IMR-90 (cell line): Measurements from ENCODE around the gene ATXN1. TPM values are rescaled to one million over a fixed set of nuclear protein-coding genes. Genes with fewer than 3 reads are reported as not detected.

Experiments used
- ATAC-seq: fragments of 200-7000 bp; cut with Tn5 transposase; 2 replicates; pipeline ENCODE4 v1.9.1; 2020; ENCODE audit warnings: low read depth, mild to moderate bottlenecking, moderate library complexity
- BruUV-seq: library from RNA; stranded (reverse); fragments of 400-500 nt; replicated peaks from 2 replicates; lab custom pipeline; 2021; lab: Mats Ljungman, UMichigan
- CTCF ChIA-PET: fragments of 300-600 bp; formaldehyde crosslinking; extraction: SDS; loops from one replicate; lab custom pipeline; 2021; ENCODE audit warnings: antibody characterized with exemption; lab: Yijun Ruan, JAX
- POLR2A ChIA-PET: fragments of 300-600 bp; sonication (Branson Sonifier 250); formaldehyde crosslinking; loops from one replicate; lab custom pipeline; 2022; ENCODE audit warnings: antibody characterized with exemption; ENCODE audit not compliant: unreplicated experiment; lab: Charles Lee
- DNase-seq: peaks from one replicate; pipeline ENCODE4 v3.0.0; 2013
- H2AFZ ChIP-seq: replicated peaks from 2 replicates; pipeline ENCODE3; 2013; ENCODE audit warnings: low read length, mild to moderate bottlenecking; ENCODE audit not compliant: poor library complexity
- H2AK5ac ChIP-seq: 2 replicates; pipeline ENCODE4 v1.6.1; 2013; ENCODE audit warnings: low read depth, low read length, inconsistent platforms
- H2AK9ac ChIP-seq: replicated peaks from 2 replicates; pipeline ENCODE3; 2013; ENCODE audit warnings: mild to moderate bottlenecking, low read depth, low read length, moderate library complexity; ENCODE audit not compliant: poor library complexity
- H2BK120ac ChIP-seq: 2 replicates; pipeline ENCODE4 v1.6.1; 2013; ENCODE audit warnings: low read depth, low read length, inconsistent platforms
- H2BK15ac ChIP-seq: 3 replicates; pipeline ENCODE4 v1.6.1; 2013; ENCODE audit warnings: low read depth, low read length, inconsistent platforms
- H2BK20ac ChIP-seq: 2 replicates; pipeline ENCODE4 v1.6.1; 2013; ENCODE audit warnings: low read depth, mild to moderate bottlenecking, inconsistent platforms, low read length, moderate library complexity
- H2BK5ac ChIP-seq: 2 replicates; pipeline ENCODE4 v1.6.1; 2013; ENCODE audit warnings: mild to moderate bottlenecking, low read depth, low read length, inconsistent platforms; ENCODE audit not compliant: poor library complexity, severe bottlenecking
- H3K14ac ChIP-seq: replicated peaks from 2 replicates; pipeline ENCODE4 v1.6.1; 2013; ENCODE audit warnings: low read depth, low read length, inconsistent platforms
- H3K18ac ChIP-seq: 2 replicates; pipeline ENCODE4 v1.6.1; 2013; ENCODE audit warnings: low read depth, low read length, control low read depth
- H3K23ac ChIP-seq: 2 replicates; pipeline ENCODE4 v1.6.1; 2013; ENCODE audit warnings: low read depth, low read length, inconsistent platforms
- H3K27ac ChIP-seq: 2 replicates; pipeline ENCODE4 v1.5.1; 2013; ENCODE audit warnings: mild to moderate bottlenecking, control low read depth, low read length; ENCODE audit not compliant: insufficient read depth
- H3K27me3 ChIP-seq: 2 replicates; pipeline ENCODE4 v1.6.1; 2013; ENCODE audit warnings: low read length; ENCODE audit not compliant: control insufficient read depth, insufficient read depth
- H3K36me3 ChIP-seq: 2 replicates; pipeline ENCODE4 v1.6.1; 2013; ENCODE audit warnings: low read length, mixed read lengths; ENCODE audit not compliant: control insufficient read depth, insufficient read depth
- H3K4ac ChIP-seq: 2 replicates; pipeline ENCODE4 v1.6.1; 2013; ENCODE audit warnings: low read depth, low read length, inconsistent platforms
- H3K4me1 ChIP-seq: 2 replicates; pipeline ENCODE4 v1.6.1; 2013; ENCODE audit warnings: low read length, mixed read lengths; ENCODE audit not compliant: control insufficient read depth, insufficient read depth
- H3K4me2 ChIP-seq: 2 replicates; pipeline ENCODE4 v1.6.1; 2013; ENCODE audit warnings: low read depth, mild to moderate bottlenecking, control low read depth, low read length, moderate library complexity
- H3K4me3 ChIP-seq: 2 replicates; pipeline ENCODE4 v1.5.1; 2013; ENCODE audit warnings: low read depth, mild to moderate bottlenecking, control low read depth, low read length, moderate library complexity; ENCODE audit not compliant: insufficient read depth
- H3K56ac ChIP-seq: 2 replicates; pipeline ENCODE4 v1.6.1; 2013; ENCODE audit warnings: low read length, inconsistent platforms; ENCODE audit not compliant: insufficient read depth; ENCODE audit errors: extremely low read depth
- H3K79me1 ChIP-seq, 2 experiments: 2 replicates each; pipeline ENCODE4 v1.6.1; 2013; ENCODE audit warnings: low read length in 2 of 2, inconsistent platforms in 1 of 2, low read depth in 1 of 2
- H3K9ac ChIP-seq: 2 replicates; pipeline ENCODE4 v1.6.1; 2013; ENCODE audit warnings: low read depth, low read length, control low read depth
- H3K9me1 ChIP-seq: 2 replicates; pipeline ENCODE4 v1.6.1; 2013; ENCODE audit warnings: low read length, inconsistent platforms; ENCODE audit not compliant: insufficient read depth
- H3K9me3 ChIP-seq: 2 replicates; pipeline ENCODE4 v1.6.1; 2013; ENCODE audit warnings: low read length; ENCODE audit not compliant: control insufficient read depth, insufficient read depth
- H4K20me1 ChIP-seq: 2 replicates; pipeline ENCODE4 v1.6.1; 2013; ENCODE audit warnings: low read length, inconsistent platforms; ENCODE audit not compliant: insufficient read depth
- H4K5ac ChIP-seq: 2 replicates; pipeline ENCODE4 v1.6.1; 2013; ENCODE audit warnings: mild to moderate bottlenecking, low read depth, low read length, control low read depth
- H4K8ac ChIP-seq, 2 experiments: 2 replicates each; pipeline ENCODE4 v1.6.1; 2013; ENCODE audit warnings: low read depth in 2 of 2, low read length in 2 of 2, control low read depth in 1 of 2, inconsistent platforms in 1 of 2
- H4K91ac ChIP-seq: 2 replicates; pipeline ENCODE4 v1.6.1; 2013; ENCODE audit warnings: low read depth, low read length, inconsistent platforms; ENCODE audit not compliant: insufficient read depth
- BHLHE40 ChIP-seq: fragments of 150-350 bp; IDR thresholded peaks from 2 replicates; pipeline ENCODE4 v1.6.1; 2016; ENCODE audit warnings: mild to moderate bottlenecking, low read depth, low read length
- CEBPB ChIP-seq: IDR thresholded peaks from 2 replicates; pipeline ENCODE4 v1.6.1; 2012; ENCODE audit warnings: low read depth, low read length, improper control_type of control experiment
- CHD1 ChIP-seq: IDR thresholded peaks from 2 replicates; pipeline ENCODE4 v1.6.1; 2012; ENCODE audit warnings: low read depth, low read length, improper control_type of control experiment
- FOS ChIP-seq: fragments of 150-350 bp; IDR thresholded peaks from 2 replicates; pipeline ENCODE4 v1.6.1; 2016; ENCODE audit warnings: low read depth, low read length
- MAFK ChIP-seq: IDR thresholded peaks from 2 replicates; pipeline ENCODE4 v1.6.1; 2012; ENCODE audit warnings: low read depth, low read length, improper control_type of control experiment
- MAZ ChIP-seq: IDR thresholded peaks from 2 replicates; pipeline ENCODE4 v1.6.1; 2012; ENCODE audit warnings: low read depth, mild to moderate bottlenecking, low read length, improper control_type of control experiment, moderate library complexity, borderline replicate concordance
- MXI1 ChIP-seq: IDR thresholded peaks from 2 replicates; pipeline ENCODE4 v1.6.1; 2012; ENCODE audit warnings: low read depth, mild to moderate bottlenecking, low read length, moderate library complexity, borderline replicate concordance
- POLR2A ChIP-seq: IDR thresholded peaks from 2 replicates; pipeline ENCODE4 v1.6.1; 2012; ENCODE audit warnings: mild to moderate bottlenecking, low read depth, low read length
- SMC3 ChIP-seq: fragments of 150-350 bp; IDR thresholded peaks from 2 replicates; pipeline ENCODE4 v1.6.1; 2016; ENCODE audit warnings: low read depth, mild to moderate bottlenecking, antibody characterized with exemption, low read length, moderate library complexity
- WGBS, 2 experiments: methylation state at CpG; one replicate each; pipeline versions ENCODE4 v1.1.5 to v1.1.7; 2013; ENCODE audit warnings: missing lambda C conversion rate in 2 of 2; ENCODE audit not compliant: insufficient read length in 1 of 2; ENCODE audit errors: extremely low coverage in 2 of 2; 5-methylcytosine and 5-hydroxymethylcytosine counted together
- dilution Hi-C: fragments of 300-500 bp; cut with HindIII; formaldehyde crosslinking; loops from one replicate; pipeline ENCODE4 v1.14.3; 2018; ENCODE audit warnings: low sequenced_read_pairs; ENCODE audit not compliant: unreplicated experiment
- in situ Hi-C: fragments of 300-500 bp; cut with MboI; formaldehyde crosslinking; loops from 3 replicates; pipeline ENCODE4 v1.14.3; 2019; ENCODE audit warnings: low sequenced_read_pairs, inconsistent platforms, mixed read lengths
- intact Hi-C: fragments of 100-400 bp; cut with micrococcal nuclease; formaldehyde crosslinking; loops from 2 replicates; pipeline ENCODE4 v1.10.0; 2022
- polyA plus RNA-seq, 3 experiments: library from polyadenylated mRNA; depleted of rRNA; stranded (reverse); fragments of >200 nt; gene quantifications; 2 replicates each; pipeline ENCODE4 v1.2.3, GENCODE V29; 2012; ENCODE audit warnings: low replicate concordance in 1 of 3
- total RNA-seq: library from RNA; depleted of rRNA; stranded (reverse); fragments of >200 nt; gene quantifications from 2 replicates; pipeline ENCODE4 v1.2.3, GENCODE V29; 2012
- TF ChIP-seq, protein P1 (sequence below): fragments of 150-350 bp; IDR thresholded peaks from 2 replicates; pipeline ENCODE4 v1.6.1; 2017; ENCODE audit warnings: mild to moderate bottlenecking, antibody characterized with exemption, low read length, low read depth
- TF ChIP-seq, protein P2 (sequence below): conservative IDR thresholded peaks from 2 replicates; pipeline ENCODE4 v1.5.1; 2012; ENCODE audit warnings: mild to moderate bottlenecking, low read depth, low read length, improper control_type of control experiment
- TF ChIP-seq, protein P3 (sequence below): fragments of 150-350 bp; IDR thresholded peaks from 2 replicates; pipeline ENCODE4 v1.6.1; 2016; ENCODE audit warnings: low read depth, mild to moderate bottlenecking, low read length, moderate library complexity, borderline replicate concordance

The ATXN1 gene
- total and polyA plus RNA-seq, 2 of the 4 experiments (the other 2 are of a cell fraction) = 7.3 to 11.1 TPM

DNA sequence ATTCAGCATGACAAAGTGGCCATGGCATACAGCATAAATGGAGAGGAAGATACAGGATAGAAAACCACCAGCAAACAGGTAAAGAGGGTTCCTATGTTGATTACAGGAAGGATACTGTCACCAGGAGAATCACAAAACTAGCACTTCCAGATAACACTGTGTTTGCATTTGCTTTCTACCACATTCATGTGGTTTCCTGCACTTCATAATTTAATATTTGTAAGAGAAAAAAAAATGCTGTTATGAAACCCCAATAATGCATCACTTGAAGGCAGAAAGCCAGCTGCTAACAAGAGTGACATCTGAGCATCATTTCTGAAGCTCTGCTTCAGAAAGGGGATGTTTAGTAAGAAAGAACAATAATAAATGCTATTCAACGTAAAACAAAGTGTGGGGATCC lies 106.6 kb downstream of the ATXN1 start:
- in situ Hi-C loops (no loop called here), dilution Hi-C loops (no loop called here), intact Hi-C loops (no loop called here)
- ATAC-seq (no peak), DNase-seq (no peak)
- no peak for TF ChIP-seq BHLHE40
- no peak for TF ChIP-seq MAZ
- TF ChIP-seq MAFK = no peak
- TF ChIP-seq, protein P1, sequence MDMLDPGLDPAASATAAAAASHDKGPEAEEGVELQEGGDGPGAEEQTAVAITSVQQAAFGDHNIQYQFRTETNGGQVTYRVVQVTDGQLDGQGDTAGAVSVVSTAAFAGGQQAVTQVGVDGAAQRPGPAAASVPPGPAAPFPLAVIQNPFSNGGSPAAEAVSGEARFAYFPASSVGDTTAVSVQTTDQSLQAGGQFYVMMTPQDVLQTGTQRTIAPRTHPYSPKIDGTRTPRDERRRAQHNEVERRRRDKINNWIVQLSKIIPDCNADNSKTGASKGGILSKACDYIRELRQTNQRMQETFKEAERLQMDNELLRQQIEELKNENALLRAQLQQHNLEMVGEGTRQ = no peak
- no peak for TF ChIP-seq FOS
- no peak for TF ChIP-seq SMC3
- TF ChIP-seq CHD1 = no peak
- TF ChIP-seq, protein P2, sequence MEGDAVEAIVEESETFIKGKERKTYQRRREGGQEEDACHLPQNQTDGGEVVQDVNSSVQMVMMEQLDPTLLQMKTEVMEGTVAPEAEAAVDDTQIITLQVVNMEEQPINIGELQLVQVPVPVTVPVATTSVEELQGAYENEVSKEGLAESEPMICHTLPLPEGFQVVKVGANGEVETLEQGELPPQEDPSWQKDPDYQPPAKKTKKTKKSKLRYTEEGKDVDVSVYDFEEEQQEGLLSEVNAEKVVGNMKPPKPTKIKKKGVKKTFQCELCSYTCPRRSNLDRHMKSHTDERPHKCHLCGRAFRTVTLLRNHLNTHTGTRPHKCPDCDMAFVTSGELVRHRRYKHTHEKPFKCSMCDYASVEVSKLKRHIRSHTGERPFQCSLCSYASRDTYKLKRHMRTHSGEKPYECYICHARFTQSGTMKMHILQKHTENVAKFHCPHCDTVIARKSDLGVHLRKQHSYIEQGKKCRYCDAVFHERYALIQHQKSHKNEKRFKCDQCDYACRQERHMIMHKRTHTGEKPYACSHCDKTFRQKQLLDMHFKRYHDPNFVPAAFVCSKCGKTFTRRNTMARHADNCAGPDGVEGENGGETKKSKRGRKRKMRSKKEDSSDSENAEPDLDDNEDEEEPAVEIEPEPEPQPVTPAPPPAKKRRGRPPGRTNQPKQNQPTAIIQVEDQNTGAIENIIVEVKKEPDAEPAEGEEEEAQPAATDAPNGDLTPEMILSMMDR = no peak
- TF ChIP-seq MXI1 = no peak
- no peak for TF ChIP-seq POLR2A
- no peak for TF ChIP-seq CEBPB
- TF ChIP-seq, protein P3, sequence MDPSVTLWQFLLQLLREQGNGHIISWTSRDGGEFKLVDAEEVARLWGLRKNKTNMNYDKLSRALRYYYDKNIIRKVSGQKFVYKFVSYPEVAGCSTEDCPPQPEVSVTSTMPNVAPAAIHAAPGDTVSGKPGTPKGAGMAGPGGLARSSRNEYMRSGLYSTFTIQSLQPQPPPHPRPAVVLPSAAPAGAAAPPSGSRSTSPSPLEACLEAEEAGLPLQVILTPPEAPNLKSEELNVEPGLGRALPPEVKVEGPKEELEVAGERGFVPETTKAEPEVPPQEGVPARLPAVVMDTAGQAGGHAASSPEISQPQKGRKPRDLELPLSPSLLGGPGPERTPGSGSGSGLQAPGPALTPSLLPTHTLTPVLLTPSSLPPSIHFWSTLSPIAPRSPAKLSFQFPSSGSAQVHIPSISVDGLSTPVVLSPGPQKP = no peak
- Histone ChIP-seq H2AFZ (no peak overlapping the region), H3K27ac (no peak overlapping the region), H3K79me1 (peaks cover 0 to 3% of the 10 kb centered on the region in 2 experiments; a peak in 2 of 4 replicates), H3K27me3 (no peaks in the 10 kb centered on the region), H3K9me1 (peaks cover 8% of the 10 kb centered on the region; the same call in 1 of the 2 replicates), H3K9me3 (no peaks in the 10 kb centered on the region), H4K20me1 (no peaks in the 10 kb centered on the region), H3K4ac (no peak overlapping the region), H2BK15ac (no peak overlapping the region), H2BK5ac (no peak overlapping the region), H3K36me3 (peaks cover 26% of the 10 kb centered on the region), H4K5ac (no peak overlapping the region), H2BK20ac (no peak overlapping the region), H3K4me1 (peaks cover 3% of the 10 kb centered on the region), H3K56ac (no peak overlapping the region), H3K23ac (peak overlapping the region; percentile 59; the same call in 1 of the 2 replicates), H3K9ac (no peak overlapping the region), H4K8ac (no peak overlapping the region), H4K91ac (no peak overlapping the region), H2BK120ac (no peak overlapping the region), H2AK9ac (no peak overlapping the region), H3K4me3 (no peak overlapping the region), H3K18ac (no peak overlapping the region), H3K4me2 (no peak overlapping the region), H2AK5ac (no peak overlapping the region), H3K14ac (no peak overlapping the region)
- WGBS, 2 experiments = no CpG with 5 or more reads among the region's 1 CpG
- ChIA-PET POLR2A (no interaction called here), CTCF (no interaction called here)
- no TSS peak for BruUV-seq
